ENCODE measurements around the gene KCNH2. TPM values are rescaled to one million over a fixed set of nuclear protein-coding genes. Genes with fewer than 3 reads are reported as not detected.
A peak's percentile ranks its signal among the peaks of the same experiment; 100 is the strongest.

Gene KCNH2
- total RNA-seq, 1 experiment from 2014 or later = 0.84 TPM

- ATAC-seq (peak; percentile 83), DNase-seq (peak; percentile 72)
- peak overlapping the region; percentile 40; the same call in 1 of the 2 replicates for H2AFZ ChIP-seq (ENCODE audit: low read length)
- H3K4me3 ChIP-seq (ENCODE audit: low read length) = no peak overlapping the region
- 0 out of 2 replicates have a peak overlapping the region, but pooled peaks have one; percentile 8 for H3K4me2 ChIP-seq (ENCODE audit: low read length)
- H3K4me1 ChIP-seq (ENCODE audit: insufficient read depth, low read length) = peaks cover 16% of the 10 kb centered on the region
- no peaks in the 10 kb centered on the region for H3K79me2 ChIP-seq (ENCODE audit: low read length)
- H3K9ac ChIP-seq (ENCODE audit: low read length) = no peak overlapping the region
- no peaks in the 10 kb centered on the region for H3K27me3 ChIP-seq (ENCODE audit: low read length)
- no peaks in the 10 kb centered on the region for H3K36me3 ChIP-seq (ENCODE audit: low read depth, low read length)
- H3F3A ChIP-seq (ENCODE audit: low read length, unreplicated experiment) = no peaks in the 10 kb centered on the region
- H3K9me3 ChIP-seq (ENCODE audit: low read length) = no peaks in the 10 kb centered on the region
- POLR2A ChIA-PET (ENCODE audit: unreplicated experiment) = interaction anchor here (0.6 kb wide), 1 partner anchor 130 kb away, joined by 3 read pairs; the partner anchor contains the start of gene ABCB8
- TF ChIP-seq EZH2phosphoT487 (IDR thresholded peaks at IDR 0.05; ENCODE audit: borderline replicate concordance, low read length) (no peak), CTCF (conservative IDR thresholded peaks at IDR 0.05; ENCODE audit: low read depth, low read length) (peak; percentile 91), EZH2 (IDR thresholded peaks at IDR 0.05; ENCODE audit: low read length, unreplicated experiment) (no peak)
- no peaks in the 10 kb centered on the region for H3K9me2 ChIP-seq (replicated peaks; ENCODE audit: low read length)
- CTCF ChIA-PET = interaction anchor here (0.9 to 1.0 kb wide), 5 partner anchors 20 to 120 kb away, joined by 3 to 6 read pairs (median 4); no protein-coding TSS in a partner anchor
- no TSS peak for BruUV-seq (replicated peaks)
- H4K20me1 ChIP-seq (ENCODE audit: low read length) = no peaks in the 10 kb centered on the region
- intact Hi-C loops (cut with micrococcal nuclease) = loop anchor here (2.0 to 5.0 kb wide), 4 partner anchors 88 to 274 kb away; no protein-coding TSS in a partner anchor
- H3K27ac ChIP-seq (ENCODE audit: low read length) = no peak overlapping the region
Measured at GRCh38 chr7:150898475-150899011, 79.6 kb downstream of the KCNH2 start.

- DNase-seq (no peak), ATAC-seq (no peak)
- H3K4me1 ChIP-seq (ENCODE audit: insufficient read depth, low read length) = peaks cover 13% of the 10 kb centered on the region
- no peaks in the 10 kb centered on the region for H3K27me3 ChIP-seq (ENCODE audit: low read length)
- no peak overlapping the region for H3K4me2 ChIP-seq (ENCODE audit: low read length)
- H3K4me3 ChIP-seq (ENCODE audit: low read length) = no peak overlapping the region
- H3K9me3 ChIP-seq (ENCODE audit: low read length) = no peaks in the 10 kb centered on the region
- ChIA-PET POLR2A (ENCODE audit: unreplicated experiment) (no interaction called here), CTCF (interaction anchor here (0.9 to 1.0 kb wide), 5 partner anchors 19 to 121 kb away, joined by 3 to 6 read pairs (median 4); no protein-coding TSS in a partner anchor)
- no peaks in the 10 kb centered on the region for H3K36me3 ChIP-seq (ENCODE audit: low read depth, low read length)
- no peaks in the 10 kb centered on the region for H4K20me1 ChIP-seq (ENCODE audit: low read length)
- no peaks in the 10 kb centered on the region for H3K9me2 ChIP-seq (replicated peaks; ENCODE audit: low read length)
- H3K27ac ChIP-seq (ENCODE audit: low read length) = no peak overlapping the region
- TF ChIP-seq EZH2phosphoT487 (IDR thresholded peaks at IDR 0.05; ENCODE audit: borderline replicate concordance, low read length) = no peak
- TF ChIP-seq EZH2 (IDR thresholded peaks at IDR 0.05; ENCODE audit: low read length, unreplicated experiment) = no peak
- TF ChIP-seq CTCF (conservative IDR thresholded peaks at IDR 0.05; ENCODE audit: low read depth, low read length) = no peak
- intact Hi-C loops (cut with micrococcal nuclease) = loop anchor here (2.0 to 5.0 kb wide), 4 partner anchors 89 to 275 kb away; no protein-coding TSS in a partner anchor
- no peak overlapping the region for H2AFZ ChIP-seq (ENCODE audit: low read length)
- no TSS peak for BruUV-seq (replicated peaks)
- H3K79me2 ChIP-seq (ENCODE audit: low read length) = no peaks in the 10 kb centered on the region
- H3F3A ChIP-seq (ENCODE audit: low read length, unreplicated experiment) = no peaks in the 10 kb centered on the region
- H3K9ac ChIP-seq (ENCODE audit: low read length) = no peak overlapping the region
Measured at GRCh38 chr7:150897502-150898474, 80.3 kb downstream of the KCNH2 start.
